Stimulated activated CD4-positive, alpha-beta T cell treated with anti-CD3 and anti-CD28 coated beads, Interleukin-1b, Interleukin-23, amount 100 ng/mL, for 24 hours (primary cell): ENCODE results near the gene GGT6.

Source experiments
- DNase-seq, 4 experiments: peaks; one replicate each; pipeline ENCODE4 v3.0.0-alpha.2; 2020; ENCODE audit warnings: low read depth in 4 of 4, low spot score in 1 of 4

Gene GGT6

GRCh38 chr17:4527134-4527533 lies 33.2 kb downstream of the GGT6 start:
- no peak for DNase-seq

- DNase-seq = no peak
Measured at GRCh38 chr17:4525691-4526397, 34.5 kb downstream of the GGT6 start.

GRCh38 chr17:4523946-4524345 lies 36.4 kb downstream of the GGT6 start:
- DNase-seq = no peak

- no peak for DNase-seq
Measured at GRCh38 chr17:4522661-4523060, 37.7 kb downstream of the GGT6 start.

GRCh38 chr17:4520894-4521600 lies 39.3 kb downstream of the GGT6 start:
- no peak for DNase-seq

- DNase-seq = no peak
Measured at GRCh38 chr17:4520060-4520893, 40.1 kb downstream of the GGT6 start.

- no peak for DNase-seq
Measured at GRCh38 chr17:4519361-4519788, 41.0 kb downstream of the GGT6 start.

GRCh38 chr17:4518901-4519300 lies 41.5 kb downstream of the GGT6 start:
- DNase-seq = no peak

- DNase-seq = no peak
Measured at GRCh38 chr17:4516735-4517134, 43.6 kb downstream of the GGT6 start.

- DNase-seq = no peak
Measured at GRCh38 chr17:4515501-4515900, 44.9 kb downstream of the GGT6 start.

- no peak for DNase-seq
Measured at GRCh38 chr17:4514779-4515178, 45.6 kb downstream of the GGT6 start.

GRCh38 chr17:4514206-4514605 lies 46.2 kb downstream of the GGT6 start:
- DNase-seq = no peak

GRCh38 chr17:4513113-4514032 lies 47.0 kb downstream of the GGT6 start:
- no peak for DNase-seq

GRCh38 chr17:4512156-4513112 lies 47.9 kb downstream of the GGT6 start:
- DNase-seq = no peak

- no peak for DNase-seq
Measured at GRCh38 chr17:4511199-4511932, 49.0 kb downstream of the GGT6 start.

- DNase-seq = no peak
Measured at GRCh38 chr17:4510618-4510941, 49.8 kb downstream of the GGT6 start.

- DNase-seq = no peak
Measured at GRCh38 chr17:4509923-4510617, 50.3 kb downstream of the GGT6 start.

- no peak for DNase-seq
Measured at GRCh38 chr17:4509401-4509800, 51.0 kb downstream of the GGT6 start.

- no peak for DNase-seq
Measured at GRCh38 chr17:4508207-4508606, 52.2 kb downstream of the GGT6 start.
